ENCODE results near the gene PDCL2.
A peak's percentile ranks its signal among the peaks of the same experiment; 100 is the strongest.
"Not testable (repeated sequence)": the region's sequence is repeated elsewhere in the genome, so short reads cannot be mapped to it uniquely, and the experiment has no call there.

Gene PDCL2

GRCh38 chr4:55588160-55588559 is 3.9 kb downstream of the PDCL2 start:
- DNase-seq (ENCODE audit: low read depth, low spot score), result no peak

- not testable (repeated sequence) for DNase-seq (ENCODE audit: low read depth, low spot score)
These were observed 9.3 kb downstream of the PDCL2 start for GRCh38 chr4:55582773-55583172.

GRCh38 chr4:55578341-55579010 is 13.6 kb downstream of the PDCL2 start:
- DNase-seq (ENCODE audit: low read depth, low spot score), result no peak

GRCh38 chr4:55575513-55575912 is 16.5 kb downstream of the PDCL2 start:
- DNase-seq (ENCODE audit: low read depth, low spot score), result no peak

- no peak for DNase-seq (ENCODE audit: low read depth, low spot score)
These were observed 17.8 kb downstream of the PDCL2 start for GRCh38 chr4:55574252-55574651.

GRCh38 chr4:55571806-55572205 is 20.2 kb downstream of the PDCL2 start:
- no peak for DNase-seq (ENCODE audit: low read depth, low spot score)

GRCh38 chr4:55568905-55569504 is 23.0 kb downstream of the PDCL2 start:
- DNase-seq (ENCODE audit: low read depth, low spot score), result no peak

GRCh38 chr4:55561889-55562288 is 30.2 kb downstream of the PDCL2 start:
- DNase-seq (ENCODE audit: low read depth, low spot score), result no peak

GRCh38 chr4:55560096-55560495 is 31.9 kb downstream of the PDCL2 start:
- no peak for DNase-seq (ENCODE audit: low read depth, low spot score)

- DNase-seq (ENCODE audit: low read depth, low spot score), result no peak
These were observed 37.5 kb downstream of the PDCL2 start for GRCh38 chr4:55554453-55555030.

GRCh38 chr4:55553441-55554201 is 38.4 kb downstream of the PDCL2 start:
- DNase-seq (ENCODE audit: low read depth, low spot score), result no peak

GRCh38 chr4:55551964-55552363 is 40.1 kb downstream of the PDCL2 start:
- not testable (repeated sequence) for DNase-seq (ENCODE audit: low read depth, low spot score)

GRCh38 chr4:55549888-55550287 is 42.2 kb downstream of the PDCL2 start:
- DNase-seq (ENCODE audit: low read depth, low spot score), result no peak

GRCh38 chr4:55547918-55548317 is 44.1 kb downstream of the PDCL2 start:
- DNase-seq (ENCODE audit: low read depth, low spot score), result no peak

GRCh38 chr4:55547466-55547770 is 44.6 kb downstream of the PDCL2 start:
- DNase-seq (ENCODE audit: low read depth, low spot score), result no peak

- peak; percentile 45 for DNase-seq (ENCODE audit: low read depth, low spot score)
These were observed 45.1 kb downstream of the PDCL2 start, which contains the start of gene CLOCK for GRCh38 chr4:55546756-55547465. TSS of gene CLOCK (minus strand) at chr4:55546909. CDS start at chr4:55482785, 64,124 bp downstream.

GRCh38 chr4:55546506-55546755 is 45.6 kb downstream of the PDCL2 start:
- no peak for DNase-seq (ENCODE audit: low read depth, low spot score)

GRCh38 chr4:55545641-55546505 is 46.2 kb downstream of the PDCL2 start:
- no peak for DNase-seq (ENCODE audit: low read depth, low spot score)

- DNase-seq (ENCODE audit: low read depth, low spot score), result no peak
These were observed 46.9 kb downstream of the PDCL2 start for GRCh38 chr4:55545151-55545550.

- no peak for DNase-seq (ENCODE audit: low read depth, low spot score)
These were observed 48.2 kb downstream of the PDCL2 start for GRCh38 chr4:55543858-55544257.

- DNase-seq (ENCODE audit: low read depth, low spot score), result no peak
These were observed 51.8 kb downstream of the PDCL2 start for GRCh38 chr4:55540271-55540670.

Measured in iPS DF 19.7 (cell line).